H1 (cell line): Measurements from ENCODE around the gene LAMP5. TPM values are rescaled to one million over a fixed set of nuclear protein-coding genes. Genes with fewer than 3 reads are reported as not detected.

Experiments used
- CTCF ChIA-PET: fragments of 300-600 bp; sonication (Branson Sonifier 250); formaldehyde crosslinking; loops from one replicate; lab custom pipeline; 2021; ENCODE audit not compliant: partially characterized antibody; lab: Charles Lee
- POLR2A ChIA-PET: fragments of 300-600 bp; sonication (Branson Sonifier 250); formaldehyde crosslinking; loops from one replicate; lab custom pipeline; 2021; ENCODE audit warnings: inconsistent platforms; ENCODE audit not compliant: partially characterized antibody; lab: Charles Lee
- DNase-seq, 2 experiments: peaks; one replicate each; pipeline versions ENCODE4 v3.0.0 to v3.0.0-alpha.2; 2010 to 2022; ENCODE audit warnings: low spot score in 2 of 2, low read depth in 1 of 2, mixed read lengths in 1 of 2
- FAIRE-seq: peaks from 2 replicates; lab custom pipeline; 2011; peaks lifted over from hg19 to GRCh38; lab: Jason Lieb, UNC
- H2AFZ ChIP-seq: 2 replicates; pipeline ENCODE4 v1.8.1; 2012; ENCODE audit warnings: low read length, inconsistent platforms
- H2AK5ac ChIP-seq: 2 replicates; pipeline ENCODE4 v1.6.1; 2013; ENCODE audit warnings: low read depth, low read length
- H2BK120ac ChIP-seq: replicated peaks from 2 replicates; pipeline ENCODE3; 2013; ENCODE audit warnings: low read depth, low read length, inconsistent platforms
- H2BK12ac ChIP-seq: 2 replicates; pipeline ENCODE4 v1.6.1; 2013; ENCODE audit warnings: low read depth, low read length
- H2BK15ac ChIP-seq: 2 replicates; pipeline ENCODE4 v1.6.1; 2013; ENCODE audit warnings: low read length
- H2BK20ac ChIP-seq: 2 replicates; pipeline ENCODE4 v1.6.1; 2013; ENCODE audit warnings: low read length
- H2BK5ac ChIP-seq: 2 replicates; pipeline ENCODE4 v1.6.1; 2013; ENCODE audit warnings: low read depth, low read length
- H3K14ac ChIP-seq: 2 replicates; pipeline ENCODE4 v1.6.1; 2013; ENCODE audit warnings: inconsistent platforms; ENCODE audit not compliant: insufficient read length
- H3K18ac ChIP-seq: 2 replicates; pipeline ENCODE4 v1.6.1; 2013; ENCODE audit warnings: low read length; ENCODE audit errors: extremely low read depth
- H3K23ac ChIP-seq: 2 replicates; pipeline ENCODE4 v1.6.1; 2013; ENCODE audit warnings: inconsistent platforms; ENCODE audit not compliant: insufficient read length
- H3K23me2 ChIP-seq: 2 replicates; pipeline ENCODE4 v1.6.1; 2013; ENCODE audit warnings: low read depth, low read length
- H3K27ac ChIP-seq: 2 replicates; pipeline ENCODE4 v1.6.1; 2011; ENCODE audit warnings: low read depth, low read length, inconsistent platforms
- H3K27me3 ChIP-seq, 4 experiments: replicated peaks in 1 of 4; 1 replicate in 1 of 4; 2 replicates in 3 of 4; pipeline versions ENCODE4 v1.6.1 to v1.8.1; 2011 to 2013; ENCODE audit warnings: low read length in 3 of 4, mild to moderate bottlenecking in 3 of 4, inconsistent platforms in 2 of 4, mixed read lengths in 2 of 4, moderate library complexity in 1 of 4; ENCODE audit not compliant: control insufficient read depth in 3 of 4, insufficient read depth in 3 of 4; ENCODE audit errors: extremely low read depth in 1 of 4
- H3K36me3 ChIP-seq, 4 experiments: 2 replicates each; pipeline versions ENCODE4 v1.6.1 to v1.8.1; 2011 to 2013; ENCODE audit warnings: mild to moderate bottlenecking in 4 of 4, low read length in 3 of 4, moderate library complexity in 2 of 4, control low read depth in 1 of 4, inconsistent platforms in 1 of 4; ENCODE audit not compliant: insufficient read depth in 4 of 4, control insufficient read depth in 2 of 4
- H3K4ac ChIP-seq: replicated peaks from 2 replicates; pipeline ENCODE3; 2013; ENCODE audit warnings: low read length, low read depth, mixed read lengths, inconsistent platforms; ENCODE audit not compliant: insufficient read length
- H3K4me1 ChIP-seq, 4 experiments: replicated peaks in 1 of 4; 1 replicate in 1 of 4; 2 replicates in 3 of 4; pipeline versions ENCODE4 v1.6.1 to v1.8.1; 2011 to 2013; ENCODE audit warnings: low read length in 3 of 4, inconsistent platforms in 2 of 4, mixed read lengths in 1 of 4; ENCODE audit not compliant: insufficient read depth in 4 of 4, control insufficient read depth in 3 of 4
- H3K4me2 ChIP-seq, 2 experiments: 2 replicates each; pipeline versions ENCODE4 v1.6.1 to v1.8.1; 2011 to 2013; ENCODE audit warnings: low read depth in 2 of 2, low read length in 2 of 2, control low read depth in 1 of 2, inconsistent platforms in 1 of 2, mild to moderate bottlenecking in 1 of 2; ENCODE audit not compliant: insufficient read depth in 1 of 2
- H3K4me3 ChIP-seq, 4 experiments: fragments of 200-600, 300-600 bp in 1 of 4; sonication (generic), shearing (Covaris generic), sonication (Bioruptor Twin) in 1 of 4; 2 replicates each; pipeline versions ENCODE4 v1.5.1 to v1.8.1; 2011 to 2016; ENCODE audit warnings: low read length in 4 of 4, low read depth in 3 of 4, control low read depth in 2 of 4, inconsistent platforms in 2 of 4, mild to moderate bottlenecking in 2 of 4, mixed read lengths in 1 of 4, moderate library complexity in 1 of 4; ENCODE audit not compliant: insufficient read depth in 2 of 4; ENCODE audit errors: extremely low read depth in 1 of 4
- H3K56ac ChIP-seq: replicated peaks from 2 replicates; pipeline ENCODE3; 2013; ENCODE audit warnings: low read depth, mild to moderate bottlenecking, mixed read lengths, low read length, inconsistent platforms; ENCODE audit not compliant: insufficient read length
- H3K79me1 ChIP-seq: 2 replicates; pipeline ENCODE4 v1.6.1; 2013; ENCODE audit warnings: low read depth, low read length, control low read depth
- H3K79me2 ChIP-seq, 2 experiments: 2 replicates each; pipeline versions ENCODE4 v1.6.1 to v1.8.1; 2012 to 2013; ENCODE audit warnings: low read length in 2 of 2, mild to moderate bottlenecking in 2 of 2, inconsistent platforms in 1 of 2; ENCODE audit not compliant: insufficient read depth in 2 of 2, control insufficient read depth in 1 of 2
- H3K9ac ChIP-seq, 4 experiments: replicated peaks in 1 of 4; 1 replicate in 1 of 4; 2 replicates in 3 of 4; pipeline versions ENCODE4 v1.6.1 to v1.8.1; 2011 to 2013; ENCODE audit warnings: low read depth in 3 of 4, low read length in 3 of 4, control low read depth in 2 of 4, mild to moderate bottlenecking in 2 of 4, moderate library complexity in 2 of 4, inconsistent platforms in 1 of 4; ENCODE audit errors: extremely low read depth in 1 of 4
- H3K9me3 ChIP-seq, 2 experiments: 2 replicates each; pipeline versions ENCODE4 v1.6.1 to v1.8.1; 2012 to 2013; ENCODE audit warnings: mild to moderate bottlenecking in 2 of 2, moderate library complexity in 2 of 2, control low read depth in 1 of 2, inconsistent platforms in 1 of 2, low read depth in 1 of 2, low read length in 1 of 2, mixed read lengths in 1 of 2; ENCODE audit not compliant: insufficient read depth in 2 of 2
- H4K20me1 ChIP-seq, 2 experiments: replicated peaks in 1 of 2; 2 replicates each; pipeline versions ENCODE3 to v1.8.1; 2011 to 2013; ENCODE audit warnings: inconsistent platforms in 2 of 2, low read length in 2 of 2, mild to moderate bottlenecking in 1 of 2; ENCODE audit not compliant: insufficient read depth in 2 of 2, control insufficient read depth in 1 of 2
- H4K5ac ChIP-seq: 2 replicates; pipeline ENCODE4 v1.6.1; 2013; ENCODE audit warnings: low read length, low read depth, mixed read lengths, inconsistent platforms; ENCODE audit not compliant: insufficient read length
- H4K8ac ChIP-seq: 2 replicates; pipeline ENCODE4 v1.8.0; 2013; ENCODE audit warnings: mild to moderate bottlenecking, moderate library complexity, low read length, inconsistent platforms; ENCODE audit not compliant: insufficient read depth; ENCODE audit errors: extremely low read depth
- H4K91ac ChIP-seq: replicated peaks from 2 replicates; pipeline ENCODE3; 2013; ENCODE audit warnings: low read length, mixed read lengths, inconsistent platforms; ENCODE audit not compliant: insufficient read length
- EGR1 ChIP-seq: IDR thresholded peaks from 2 replicates; pipeline ENCODE4 v1.6.1; 2011; ENCODE audit warnings: low read depth, low read length, borderline replicate concordance
- SP1 ChIP-seq: IDR thresholded peaks from 2 replicates; pipeline ENCODE4 v1.6.1; 2011; ENCODE audit warnings: low read depth, low read length
- WGBS, 2 experiments: shearing (Covaris generic) in 1 of 2; methylation state at CpG; one replicate each; pipeline versions ENCODE4 v1.1.6 to v1.1.7; 2013 to 2015; ENCODE audit warnings: low lambda C conversion rate in 2 of 2, mixed read lengths in 2 of 2, inconsistent platforms in 1 of 2, low coverage in 1 of 2, missing lambda C conversion rate in 1 of 2; ENCODE audit not compliant: insufficient replicate concordance in 2 of 2, insufficient coverage in 1 of 2, insufficient read length in 1 of 2; ENCODE audit errors: extremely low coverage in 1 of 2, missing lambda C conversion rate in 1 of 2; 5-methylcytosine and 5-hydroxymethylcytosine counted together
- polyA plus RNA-seq, 7 experiments: library from polyadenylated mRNA; depleted of rRNA in 3 of 7; stranded (reverse) in 5 of 7; unstranded in 2 of 7; fragments of >200 nt in 5 of 7; fragments of 200-250 nt in 2 of 7; gene quantifications; 1 replicate in 5 of 7; 2 replicates in 1 of 7; 4 replicates in 1 of 7; pipeline versions ENCODE4 v1.2.1 to v1.2.3, GENCODE V29; 2011 to 2013; ENCODE audit warnings: missing spikeins in 2 of 7, mixed read lengths in 2 of 7
- total RNA-seq: library from RNA; stranded (reverse); fragmentation: NEBNext Ultra II Directional; extraction: Animal tissue kit (Norgen Biotek cat#: 25700); gene quantifications from 2 replicates; pipeline ENCODE4 v1.2.1, GENCODE V29; 2021
- TF ChIP-seq, protein P1 (sequence below): IDR thresholded peaks from 2 replicates; pipeline ENCODE4 v1.6.1; 2012; ENCODE audit warnings: inconsistent platforms

Gene LAMP5
- total and polyA plus RNA-seq, 2 of the 8 experiments (the other 6 are each of a cell fraction or from before 2014, with no cell fraction given) = 0.22 to 1.9 TPM

DNA sequence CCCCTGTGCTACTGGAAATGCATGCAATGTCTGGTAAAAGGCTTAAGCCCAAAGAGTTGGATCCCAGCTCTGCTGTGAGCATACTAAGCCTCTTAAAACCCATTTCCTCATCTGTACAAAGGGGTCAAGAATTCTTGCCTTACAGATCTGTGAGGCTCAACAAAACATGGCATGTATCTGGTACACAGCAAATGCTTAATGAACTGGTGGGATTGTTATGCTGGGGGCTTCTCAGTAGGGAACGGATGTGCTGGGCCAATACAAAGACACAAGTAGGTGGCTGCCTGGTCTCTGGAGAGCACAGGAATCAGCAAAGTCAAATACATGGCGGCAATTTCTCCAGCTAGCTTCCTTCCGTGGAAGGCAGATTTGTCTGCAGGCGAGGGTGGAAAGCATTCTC lies 62.3 kb downstream of the LAMP5 start:
- Histone ChIP-seq H4K20me1 (no peaks in the 10 kb centered on the region), H3K56ac (no peak overlapping the region), H3K4me3 (no peak overlapping the region; a peak in 1 of 8 replicates), H3K27ac (no peak overlapping the region), H3K9ac (no peak overlapping the region), H2BK20ac (no peak overlapping the region), H4K8ac (no peak overlapping the region), H3K14ac (no peak overlapping the region), H3K4ac (no peak overlapping the region), H4K91ac (no peak overlapping the region), H3K79me2 (no peaks in the 10 kb centered on the region), H2BK5ac (0 out of 2 replicates have a peak overlapping the region, but pooled peaks have one; percentile 29), H4K5ac (no peak overlapping the region), H2AK5ac (no peak overlapping the region), H3K4me1 (peaks cover 19 to 35% (median 25%) of the 10 kb centered on the region in 4 experiments), H2BK15ac (no peak overlapping the region), H3K27me3 (peaks cover 0 to 27% (median 13%) of the 10 kb centered on the region in 4 experiments; a peak in 6 of 7 replicates), H3K4me2 (0 out of 4 replicates have a peak overlapping the region, but pooled peaks of 1 of the 2 experiments have one; percentile 11), H3K18ac (no peak overlapping the region), H3K79me1 (no peaks in the 10 kb centered on the region), H3K9me3 (no peaks in the 10 kb centered on the region; a peak in 1 of 4 replicates), H3K36me3 (no peaks in the 10 kb centered on the region), H2AFZ (no peak overlapping the region), H3K23ac (no peak overlapping the region), H2BK120ac (no peak overlapping the region), H3K23me2 (0 out of 2 replicates have a peak, but pooled peaks cover 2% of the 10 kb centered on the region), H2BK12ac (peak overlapping the region; percentile 13; the same call in 1 of the 2 replicates)
- ChIA-PET POLR2A (no interaction called here), CTCF (interaction anchor here (1.0 to 2.5 kb wide), 5 partner anchors 12 to 117 kb away, joined by 4 to 8 read pairs (median 5); no protein-coding TSS in a partner anchor)
- DNase-seq = no peak
- 60% methylated on average over 4 of the region's 4 CpGs; no CpG with 5 or more reads in 1 of the 2 experiments for WGBS, 2 experiments
- FAIRE-seq = peak; percentile 65
- TF ChIP-seq, protein P1, sequence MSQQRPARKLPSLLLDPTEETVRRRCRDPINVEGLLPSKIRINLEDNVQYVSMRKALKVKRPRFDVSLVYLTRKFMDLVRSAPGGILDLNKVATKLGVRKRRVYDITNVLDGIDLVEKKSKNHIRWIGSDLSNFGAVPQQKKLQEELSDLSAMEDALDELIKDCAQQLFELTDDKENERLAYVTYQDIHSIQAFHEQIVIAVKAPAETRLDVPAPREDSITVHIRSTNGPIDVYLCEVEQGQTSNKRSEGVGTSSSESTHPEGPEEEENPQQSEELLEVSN = no peak
- TF ChIP-seq SP1 (0 out of 2 replicates have a peak, but pooled peaks have one; percentile 26), EGR1 (no peak)
